Bronchial epithelial cell (primary cell): Measurements from ENCODE around the gene AVPI1. TPM values are rescaled to one million over a fixed set of nuclear protein-coding genes. Genes with fewer than 3 reads are reported as not detected.

Experiments used
- DNase-seq: peaks from one replicate; pipeline ENCODE4 v3.0.0-alpha.2; 2010; ENCODE audit warnings: low read depth
- FAIRE-seq: peaks from 2 replicates; lab custom pipeline; 2011; peaks lifted over from hg19 to GRCh38; lab: Jason Lieb, UNC
- H3K27me3 ChIP-seq: 2 replicates; pipeline ENCODE4 v1.5.1; 2011; ENCODE audit warnings: low read length; ENCODE audit not compliant: control insufficient read depth, insufficient read depth
- H3K36me3 ChIP-seq: 2 replicates; pipeline ENCODE4 v1.5.1; 2011; ENCODE audit warnings: low read length; ENCODE audit not compliant: control insufficient read depth, insufficient read depth
- H3K4me3 ChIP-seq: 2 replicates; pipeline ENCODE4 v1.5.1; 2011; ENCODE audit warnings: mild to moderate bottlenecking, low read depth, low read length, control low read depth
- total RNA-seq: library from RNA; depleted of rRNA; stranded (reverse); fragments of >200 nt; gene quantifications from 2 replicates; pipeline ENCODE4 v1.2.1, GENCODE V29; 2014
- TF ChIP-seq, protein P1 (sequence below): IDR thresholded peaks from 2 replicates; pipeline ENCODE4 v1.5.1; 2011; ENCODE audit warnings: mild to moderate bottlenecking, moderate library complexity, low read length, control low read depth, inconsistent platforms; ENCODE audit not compliant: insufficient read depth, severe bottlenecking

AVPI1 gene
- total RNA-seq, 1 donor from 2014 or later, result 89.2 TPM

DNA sequence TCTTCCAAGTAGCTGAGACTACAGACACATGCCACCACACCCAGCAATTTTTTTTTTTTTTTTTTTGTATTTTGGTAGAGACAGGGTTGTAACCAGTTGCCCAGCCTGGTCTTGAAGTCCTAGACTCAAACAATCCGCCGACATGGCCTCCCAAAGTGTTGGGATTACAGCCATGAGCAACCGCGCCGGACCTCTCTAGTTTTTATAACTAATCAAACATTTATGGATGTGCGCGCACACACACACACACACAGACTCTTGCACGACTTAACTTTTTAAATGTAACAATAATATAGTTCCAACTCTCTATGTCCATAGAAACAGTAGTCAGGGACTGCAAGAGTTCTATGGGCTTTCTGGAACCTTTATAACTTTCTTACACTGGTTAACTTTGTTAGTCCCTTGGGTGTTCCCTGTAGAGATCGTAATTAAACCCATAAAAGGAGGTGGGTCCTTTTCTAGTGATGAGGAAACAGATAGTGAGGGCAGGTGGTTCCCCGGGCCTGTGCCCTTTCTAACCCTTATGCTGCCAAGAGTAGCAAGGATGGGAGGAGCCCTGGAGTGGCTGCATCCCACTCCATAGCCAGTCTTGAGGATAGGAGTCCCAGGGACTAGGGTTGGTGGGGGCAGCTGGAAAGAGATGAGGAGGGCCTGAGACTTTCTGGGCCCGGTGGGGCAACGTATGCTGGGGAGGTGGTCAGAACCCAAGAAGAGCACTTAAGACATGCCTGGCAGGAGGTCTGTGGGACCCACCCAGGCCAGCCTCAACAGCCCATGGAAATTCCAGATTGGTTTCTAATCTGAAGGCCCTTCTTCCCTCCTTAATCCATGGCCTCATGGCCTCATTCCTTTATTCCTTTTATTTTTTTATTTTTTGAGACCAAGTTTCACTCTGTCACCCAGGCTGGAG lies 35.1 kb upstream of the AVPI1 start:
- Histone ChIP-seq H3K36me3 (peaks cover 4% of the 10 kb centered on the region), H3K27me3 (no peaks in the 10 kb centered on the region), H3K4me3 (no peak overlapping the region)
- DNase-seq (no peak), FAIRE-seq (no peak)
- TF ChIP-seq, protein P1, sequence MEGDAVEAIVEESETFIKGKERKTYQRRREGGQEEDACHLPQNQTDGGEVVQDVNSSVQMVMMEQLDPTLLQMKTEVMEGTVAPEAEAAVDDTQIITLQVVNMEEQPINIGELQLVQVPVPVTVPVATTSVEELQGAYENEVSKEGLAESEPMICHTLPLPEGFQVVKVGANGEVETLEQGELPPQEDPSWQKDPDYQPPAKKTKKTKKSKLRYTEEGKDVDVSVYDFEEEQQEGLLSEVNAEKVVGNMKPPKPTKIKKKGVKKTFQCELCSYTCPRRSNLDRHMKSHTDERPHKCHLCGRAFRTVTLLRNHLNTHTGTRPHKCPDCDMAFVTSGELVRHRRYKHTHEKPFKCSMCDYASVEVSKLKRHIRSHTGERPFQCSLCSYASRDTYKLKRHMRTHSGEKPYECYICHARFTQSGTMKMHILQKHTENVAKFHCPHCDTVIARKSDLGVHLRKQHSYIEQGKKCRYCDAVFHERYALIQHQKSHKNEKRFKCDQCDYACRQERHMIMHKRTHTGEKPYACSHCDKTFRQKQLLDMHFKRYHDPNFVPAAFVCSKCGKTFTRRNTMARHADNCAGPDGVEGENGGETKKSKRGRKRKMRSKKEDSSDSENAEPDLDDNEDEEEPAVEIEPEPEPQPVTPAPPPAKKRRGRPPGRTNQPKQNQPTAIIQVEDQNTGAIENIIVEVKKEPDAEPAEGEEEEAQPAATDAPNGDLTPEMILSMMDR, result no peak

DNA sequence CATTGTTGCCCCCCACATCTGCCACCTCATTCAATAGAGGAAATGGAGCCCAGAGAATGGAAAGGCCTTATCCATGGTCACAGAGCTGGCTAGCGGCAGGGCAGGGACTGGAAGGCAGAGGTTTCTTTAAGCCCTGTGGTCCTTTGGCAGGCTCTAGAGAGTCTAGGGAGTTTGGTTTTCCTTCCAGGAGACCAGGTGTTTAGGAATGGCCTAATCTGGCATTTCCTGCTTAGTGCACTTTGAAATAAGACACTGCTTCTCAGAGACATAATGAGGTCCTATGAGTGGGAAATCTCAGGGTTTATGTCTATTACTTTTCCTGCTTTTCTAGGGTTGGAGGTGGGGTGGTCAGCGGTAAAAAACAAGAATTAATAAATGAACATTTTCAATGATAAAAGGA lies 32.6 kb upstream of the AVPI1 start:
- no peak overlapping the region for H3K4me3 ChIP-seq
- no peak for FAIRE-seq
- peaks cover 5% of the 10 kb centered on the region for H3K36me3 ChIP-seq
- H3K27me3 ChIP-seq, result no peaks in the 10 kb centered on the region
- TF ChIP-seq, protein P1, result no peak
- no peak for DNase-seq

DNA sequence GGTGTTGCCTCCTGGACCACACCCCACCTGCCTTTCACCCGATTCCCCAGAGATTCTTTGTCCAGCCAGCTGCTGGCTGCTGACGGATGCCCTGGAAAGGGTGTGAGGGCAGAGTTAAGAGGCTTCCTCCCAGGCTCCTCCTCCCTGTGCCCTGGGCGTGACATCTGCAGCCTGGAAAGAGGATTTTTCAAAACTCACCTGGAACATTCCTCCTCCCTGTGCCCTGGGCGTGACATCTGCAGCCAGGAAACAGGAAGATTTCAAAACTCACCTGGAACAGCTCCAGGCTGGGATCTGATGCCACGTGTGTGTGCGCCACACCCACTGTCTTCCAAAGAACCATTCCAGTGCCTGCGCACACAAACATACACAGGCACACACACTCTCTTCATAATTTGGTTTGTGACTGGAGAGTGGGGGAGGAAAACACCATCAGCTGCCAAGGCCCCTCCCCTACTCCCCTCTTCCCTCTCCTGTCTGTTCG lies 31.7 kb upstream of the AVPI1 start:
- Histone ChIP-seq H3K36me3 (peaks cover 5% of the 10 kb centered on the region), H3K4me3 (no peak overlapping the region)
- peak; percentile 98 for FAIRE-seq

DNA sequence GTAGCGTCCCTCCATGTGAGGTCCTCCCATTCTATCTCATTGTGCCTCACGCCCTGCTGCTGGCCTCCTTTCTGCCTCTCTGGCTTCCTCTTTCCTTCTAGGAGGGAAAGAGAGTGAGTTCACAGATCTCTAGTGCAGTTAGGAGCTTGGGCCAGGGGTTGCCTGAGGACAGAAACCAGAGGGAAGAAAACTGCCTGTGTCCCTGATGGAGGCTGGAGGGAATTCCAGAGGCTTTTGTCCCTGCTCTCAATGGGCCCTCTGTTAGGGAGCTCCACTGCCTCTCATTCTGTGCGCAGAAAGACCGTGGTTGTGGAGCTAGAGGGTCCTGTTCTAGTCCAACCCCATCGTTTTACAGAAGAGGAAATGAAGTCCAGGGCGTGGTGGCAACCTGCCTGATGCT lies 31.1 kb upstream of the AVPI1 start:
- FAIRE-seq (no peak), DNase-seq (no peak)
- Histone ChIP-seq H3K4me3 (no peak overlapping the region), H3K27me3 (no peaks in the 10 kb centered on the region), H3K36me3 (peaks cover 5% of the 10 kb centered on the region)
- TF ChIP-seq, protein P1, result no peak

More for the DNA sequence above, 31.7 kb upstream of the AVPI1 start:
- TF ChIP-seq, protein P1, result no peak
- no peaks in the 10 kb centered on the region for H3K27me3 ChIP-seq
- peak; percentile 99 for DNase-seq

DNA sequence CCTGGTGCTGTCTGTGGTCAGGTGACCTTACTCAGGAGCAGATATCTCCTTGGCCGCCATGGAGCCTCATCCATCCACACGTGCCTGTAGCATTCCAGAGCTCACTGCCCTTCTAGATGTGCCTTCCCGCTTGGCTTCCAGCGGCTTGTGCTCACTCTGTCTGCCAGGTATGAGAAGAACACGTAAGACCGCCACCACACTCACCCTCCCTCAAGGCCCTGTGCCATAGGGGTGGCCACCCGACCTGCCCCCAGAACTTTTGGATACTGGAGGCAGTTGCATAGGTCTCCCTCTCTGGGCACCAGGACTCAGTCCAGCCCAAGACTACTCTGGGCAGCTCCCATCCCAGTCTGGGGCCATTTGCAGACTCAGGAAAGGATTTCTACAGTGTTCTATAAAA lies 30.6 kb upstream of the AVPI1 start:
- FAIRE-seq (no peak), DNase-seq (no peak)
- Histone ChIP-seq H3K27me3 (no peaks in the 10 kb centered on the region), H3K4me3 (no peak overlapping the region), H3K36me3 (peaks cover 5% of the 10 kb centered on the region)
- TF ChIP-seq, protein P1, result no peak
